CD4-positive, alpha-beta T cell treated with Interleukin-21 for 1 hour (primary cell): ENCODE data around the gene SLC25A47.
"Not testable (repeated sequence)": the region's sequence is repeated elsewhere in the genome, so short reads cannot be mapped to it uniquely, and the experiment has no call there.

ENCODE experiments used
- DNase-seq: peaks from one replicate; pipeline ENCODE4 v3.0.0-alpha.2; 2020

Gene SLC25A47

DNA sequence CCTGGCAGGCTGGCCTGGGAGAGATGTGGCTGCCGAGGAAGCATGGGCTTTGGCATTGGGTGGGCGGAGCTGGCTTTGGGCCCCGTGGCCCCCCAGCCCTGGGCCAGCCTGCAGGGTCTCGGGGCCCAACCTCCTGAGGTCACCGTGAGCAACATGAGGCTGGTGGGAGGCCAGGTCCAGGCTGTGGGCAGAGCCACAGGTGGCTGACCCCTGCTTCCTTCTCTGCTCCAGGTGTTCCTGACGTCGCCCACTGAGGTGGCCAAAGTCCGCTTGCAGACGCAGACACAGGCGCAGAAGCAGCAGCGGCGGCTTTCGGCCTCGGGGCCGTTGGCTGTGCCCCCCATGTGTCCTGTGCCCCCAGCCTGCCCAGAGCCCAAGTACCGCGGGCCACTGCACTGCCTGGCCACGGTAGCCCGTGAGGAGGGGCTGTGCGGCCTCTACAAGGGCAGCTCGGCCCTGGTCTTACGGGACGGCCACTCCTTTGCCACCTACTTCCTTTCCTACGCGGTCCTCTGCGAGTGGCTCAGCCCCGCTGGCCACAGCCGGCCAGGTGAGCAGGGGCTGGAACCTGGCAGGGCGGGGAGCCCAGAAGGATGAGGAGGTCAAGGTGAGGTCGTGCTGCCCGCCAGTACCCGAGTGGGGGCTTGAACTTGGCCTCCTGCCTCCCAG is 5.5 kb downstream of the SLC25A47 start:
- DNase-seq, result no peak

DNA sequence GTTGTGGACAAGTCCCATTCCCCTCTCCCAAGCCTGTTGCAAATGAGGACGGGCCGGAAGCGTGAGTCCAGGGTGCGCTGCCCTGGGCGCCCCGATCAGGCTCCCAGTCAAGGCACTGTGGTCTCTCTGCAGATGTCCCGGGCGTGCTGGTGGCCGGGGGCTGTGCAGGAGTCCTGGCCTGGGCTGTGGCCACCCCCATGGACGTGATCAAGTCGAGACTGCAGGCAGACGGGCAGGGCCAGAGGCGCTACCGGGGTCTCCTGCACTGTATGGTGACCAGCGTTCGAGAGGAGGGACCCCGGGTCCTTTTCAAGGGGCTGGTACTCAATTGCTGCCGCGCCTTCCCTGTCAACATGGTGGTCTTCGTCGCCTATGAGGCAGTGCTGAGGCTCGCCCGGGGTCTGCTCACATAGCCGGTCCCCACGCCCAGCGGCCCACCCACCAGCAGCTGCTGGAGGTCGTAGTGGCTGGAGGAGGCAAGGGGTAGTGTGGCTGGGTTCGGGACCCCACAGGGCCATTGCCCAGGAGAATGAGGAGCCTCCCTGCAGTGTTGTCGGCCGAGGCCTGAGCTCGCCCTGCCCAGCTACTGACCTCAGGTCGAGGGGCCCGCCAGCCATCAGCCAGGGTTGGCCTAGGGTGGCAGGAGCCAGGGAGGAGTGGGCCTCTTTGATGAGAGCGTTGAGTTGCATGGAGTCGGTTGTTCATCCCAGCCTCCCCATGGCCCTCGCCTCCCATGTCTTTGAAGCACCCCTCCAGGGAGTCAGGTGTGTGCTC is 6.3 kb downstream of the SLC25A47 start:
- DNase-seq, result no peak

DNA sequence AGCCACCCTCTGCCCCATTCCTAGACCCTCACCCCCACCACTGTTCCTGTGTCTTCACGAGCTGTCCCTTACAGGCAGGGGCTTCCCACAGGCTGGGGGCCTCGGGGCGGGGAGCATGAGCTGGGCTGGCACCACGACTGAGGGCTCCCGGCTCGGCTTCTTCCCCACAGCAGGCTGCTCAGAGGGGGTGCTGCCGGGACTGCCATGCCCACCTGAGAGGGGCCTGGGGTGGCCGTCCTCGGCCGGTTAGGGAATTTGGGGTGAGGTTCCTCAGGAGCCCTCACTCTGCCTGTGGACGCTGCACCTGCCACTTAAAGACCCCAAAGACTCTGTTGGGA is 6.8 kb downstream of the SLC25A47 start:
- DNase-seq, result no peak

DNA sequence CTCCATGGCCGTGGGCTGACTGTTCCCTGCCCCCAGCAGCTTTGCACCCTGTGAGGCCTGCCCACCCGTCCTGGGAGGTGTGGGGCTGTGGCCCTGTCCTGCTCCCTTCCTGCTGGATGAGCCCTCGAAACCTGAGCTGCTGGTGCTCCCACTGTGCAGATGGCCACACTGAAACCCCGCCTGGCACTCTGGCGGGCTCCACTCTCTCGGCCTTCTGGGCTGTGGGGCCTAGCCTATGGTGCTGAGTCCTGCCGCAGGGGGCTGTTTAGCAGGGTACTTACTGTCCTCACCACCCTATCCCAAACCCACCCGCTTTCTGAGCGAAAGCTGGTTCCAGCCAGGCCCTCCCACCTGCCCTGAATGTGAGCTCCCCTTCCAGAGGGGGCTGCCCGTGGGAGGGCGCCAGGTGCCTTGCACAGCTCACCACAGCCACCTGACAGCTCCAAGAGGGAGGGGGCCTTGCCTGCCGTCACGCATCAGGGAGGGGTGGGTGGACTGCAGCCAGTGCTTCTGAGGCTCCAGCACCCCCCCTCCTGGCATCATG is 7.3 kb downstream of the SLC25A47 start:
- DNase-seq, result no peak

DNA sequence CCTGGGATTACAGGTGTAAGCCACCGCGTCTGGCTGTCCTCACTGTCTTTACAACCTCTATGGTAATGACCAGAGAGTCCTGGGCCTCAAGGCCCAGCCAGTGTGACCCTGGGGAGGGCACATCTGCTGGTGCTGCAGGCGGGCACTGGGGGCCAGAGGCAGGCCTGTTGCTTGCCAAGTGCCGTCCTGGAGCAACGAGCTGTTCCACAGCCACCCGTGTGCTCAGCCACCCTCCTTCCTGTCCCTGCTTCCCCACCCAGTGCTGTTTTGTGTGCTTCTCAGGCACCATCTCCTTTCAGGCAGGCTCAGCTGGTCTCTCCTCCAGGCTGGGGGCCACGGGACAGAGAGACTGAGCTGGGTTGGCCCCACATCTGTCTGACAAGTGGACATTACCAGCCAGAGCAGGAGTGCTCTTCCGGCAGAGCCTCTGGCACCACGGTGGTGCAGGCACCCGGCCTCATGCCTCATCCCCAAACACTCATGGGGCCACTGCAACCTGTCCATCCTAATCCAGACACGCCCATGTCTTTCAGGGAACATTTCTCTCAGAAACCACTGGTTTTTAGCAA is 9.0 kb downstream of the SLC25A47 start:
- DNase-seq, result no peak

DNA sequence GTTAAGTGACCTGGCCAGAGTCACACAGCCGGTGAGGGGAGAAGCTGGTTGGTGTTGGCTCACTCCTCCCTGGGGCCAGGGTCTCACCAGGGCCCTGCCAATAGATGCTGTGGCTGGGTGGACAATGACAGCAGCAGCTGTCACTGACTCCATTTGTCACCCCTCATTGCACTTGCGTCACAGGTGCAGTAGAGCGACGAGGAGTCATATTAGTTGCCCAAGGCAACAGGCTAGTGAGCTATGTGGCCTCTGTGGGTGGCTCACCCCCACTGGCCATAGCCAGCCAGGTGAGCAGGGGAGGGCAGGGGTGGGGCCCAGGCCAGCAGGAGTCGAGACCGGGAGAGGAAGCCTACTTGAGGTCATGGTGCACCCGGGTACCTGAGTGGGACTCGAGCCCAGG is 9.7 kb downstream of the SLC25A47 start:
- no peak for DNase-seq

DNA sequence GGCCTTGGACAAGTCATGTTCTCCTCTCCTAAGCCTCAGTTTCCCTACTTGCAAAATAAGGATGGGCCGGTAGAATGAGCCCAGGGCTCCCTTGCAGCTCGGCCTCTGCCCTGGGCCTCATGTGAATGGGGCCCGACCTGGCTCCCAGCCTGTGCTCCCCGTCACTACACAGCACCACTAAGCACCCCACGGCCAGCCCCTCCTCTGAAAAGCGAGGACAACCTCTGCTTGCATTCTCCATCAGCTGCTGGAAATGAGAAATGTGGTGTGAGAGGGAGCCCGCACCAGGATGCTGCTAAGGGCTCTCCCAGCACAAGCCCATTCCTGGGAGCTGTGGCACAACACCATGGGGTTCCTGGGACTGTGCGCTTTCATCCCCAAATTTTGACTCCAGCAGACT is 10.2 kb downstream of the SLC25A47 start:
- no peak for DNase-seq

DNA sequence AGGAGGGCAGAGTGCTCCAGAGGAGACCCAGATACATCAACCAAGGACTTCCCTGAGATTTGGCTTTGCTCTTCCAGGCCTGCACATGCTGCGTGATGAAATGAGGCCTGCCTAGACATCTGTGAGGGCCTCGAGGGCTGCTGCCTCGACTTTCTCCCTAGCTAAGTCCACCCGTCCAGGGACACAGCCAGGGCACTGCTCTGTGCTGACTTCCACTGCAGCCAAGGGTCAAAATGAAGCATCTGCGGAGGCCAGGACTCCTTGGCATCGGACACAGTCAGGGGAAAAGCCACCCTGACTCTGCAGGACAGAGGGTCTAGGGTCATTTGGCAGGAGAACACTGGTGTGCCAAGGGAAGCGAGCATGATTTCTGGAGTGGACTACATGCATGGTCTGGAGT is 10.7 kb downstream of the SLC25A47 start:
- DNase-seq, result no peak

DNA sequence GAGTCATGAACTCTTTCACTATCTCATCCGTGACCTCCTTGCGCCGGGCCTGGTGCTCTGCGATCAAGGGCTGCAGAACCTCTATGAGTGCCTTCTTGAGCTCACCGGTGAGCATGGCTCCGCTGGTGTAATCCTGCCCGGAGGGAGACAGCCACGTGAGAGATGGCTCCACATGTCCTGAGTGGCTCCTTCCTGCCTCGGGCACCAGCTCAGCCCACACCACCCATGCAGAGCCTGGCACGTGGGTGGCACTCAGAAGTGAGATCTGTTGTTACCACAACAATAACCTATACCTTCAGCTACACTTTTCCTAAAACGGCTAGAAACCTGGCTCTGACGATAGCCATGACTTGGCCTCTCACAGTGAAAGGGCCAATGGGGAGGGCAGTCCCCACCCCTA is 11.8 kb downstream of the SLC25A47 start:
- no peak for DNase-seq

DNA sequence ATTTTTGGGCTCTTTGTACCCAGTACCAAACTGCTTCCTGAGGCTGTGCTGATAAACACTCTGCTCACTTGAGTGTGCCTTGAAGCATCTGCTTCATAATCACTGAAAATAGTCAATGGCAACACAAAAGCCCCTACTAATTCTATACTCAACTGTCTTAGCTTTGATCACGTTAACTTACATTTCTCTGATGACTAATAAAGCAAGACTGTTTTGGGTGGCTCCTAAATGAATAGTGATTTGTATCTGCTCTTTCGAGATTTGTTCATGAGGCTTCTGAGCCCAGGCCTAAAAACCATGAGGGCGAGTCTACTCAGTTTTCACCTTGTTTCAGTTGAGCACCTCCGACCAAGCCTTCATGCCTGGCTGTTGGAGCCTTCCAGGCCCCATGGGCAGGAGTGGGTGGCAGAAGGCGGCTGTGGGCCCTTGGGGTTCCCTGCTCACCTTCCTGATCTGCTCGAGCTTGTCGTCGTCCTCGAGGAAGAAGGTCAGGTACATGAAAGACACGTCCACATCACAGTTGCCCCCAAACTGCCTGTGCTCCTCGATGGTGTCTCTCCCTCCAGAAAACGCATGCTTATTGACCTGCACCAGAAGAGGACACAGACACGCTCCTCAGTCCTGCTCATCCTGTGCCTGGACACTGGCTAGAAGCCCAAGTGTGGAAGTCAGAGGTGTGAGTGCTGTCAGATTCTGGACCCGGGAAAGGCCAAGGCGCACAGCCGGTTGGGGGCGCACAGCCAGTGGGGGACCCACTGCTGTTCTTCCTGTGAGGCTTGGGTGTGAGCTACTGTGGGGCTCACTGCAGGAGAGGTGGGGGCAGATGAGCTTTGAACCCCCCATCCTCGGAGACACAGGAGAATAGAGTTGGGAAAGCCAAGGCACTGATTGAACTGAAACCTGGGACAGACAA is 13.7 kb downstream of the SLC25A47 start:
- DNase-seq, result no peak

DNA sequence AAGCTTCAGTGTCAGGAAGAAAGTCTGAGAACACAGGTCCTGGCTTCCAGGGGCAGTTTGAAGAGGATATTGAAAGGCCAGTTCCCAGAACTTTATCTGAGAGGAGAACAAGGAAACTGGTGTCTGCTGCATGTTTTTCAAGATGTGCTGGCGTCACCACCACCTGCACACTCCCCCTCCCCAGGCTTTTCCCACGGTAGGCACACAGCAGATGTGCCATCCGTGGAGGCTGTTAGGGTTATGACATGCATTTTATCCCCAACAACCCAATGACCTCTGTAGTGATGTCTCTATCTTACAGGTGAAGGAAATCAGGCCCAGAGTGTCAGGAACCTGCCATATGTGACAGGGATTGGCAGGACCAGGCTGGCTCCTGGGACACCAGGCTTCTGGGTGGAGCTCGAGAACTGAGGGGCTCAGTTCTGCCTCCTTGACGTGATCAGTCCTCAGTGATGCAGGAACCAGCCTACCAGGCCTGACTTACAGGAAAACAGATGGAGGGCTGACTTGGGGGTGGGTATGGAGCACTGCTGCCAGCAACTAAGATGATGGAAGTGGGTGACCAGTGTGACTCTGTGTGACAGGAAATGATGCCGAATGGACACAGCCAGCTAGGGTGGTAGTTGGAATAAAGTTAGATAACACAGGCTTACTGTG is 16.8 kb downstream of the SLC25A47 start:
- no peak for DNase-seq

DNA sequence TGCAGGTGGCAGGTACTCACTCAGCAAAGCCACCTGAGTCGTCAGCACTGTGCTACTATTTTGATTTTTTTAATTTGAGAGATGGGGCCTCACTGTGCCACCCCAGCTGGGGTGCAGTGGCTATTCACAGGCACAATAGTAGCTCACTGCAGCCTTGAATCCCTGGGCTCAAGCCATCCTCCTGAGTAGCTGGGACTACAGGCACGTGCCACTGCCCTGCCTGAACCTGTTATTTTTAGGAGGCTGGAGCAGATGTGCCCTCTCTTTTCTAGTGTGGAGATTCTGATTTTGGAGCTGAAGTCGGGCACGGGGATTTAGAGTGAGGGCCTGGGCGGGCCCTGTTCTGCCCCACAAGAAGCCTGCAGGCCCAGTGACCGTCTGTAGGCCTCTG is 17.3 kb downstream of the SLC25A47 start:
- no peak for DNase-seq

DNA sequence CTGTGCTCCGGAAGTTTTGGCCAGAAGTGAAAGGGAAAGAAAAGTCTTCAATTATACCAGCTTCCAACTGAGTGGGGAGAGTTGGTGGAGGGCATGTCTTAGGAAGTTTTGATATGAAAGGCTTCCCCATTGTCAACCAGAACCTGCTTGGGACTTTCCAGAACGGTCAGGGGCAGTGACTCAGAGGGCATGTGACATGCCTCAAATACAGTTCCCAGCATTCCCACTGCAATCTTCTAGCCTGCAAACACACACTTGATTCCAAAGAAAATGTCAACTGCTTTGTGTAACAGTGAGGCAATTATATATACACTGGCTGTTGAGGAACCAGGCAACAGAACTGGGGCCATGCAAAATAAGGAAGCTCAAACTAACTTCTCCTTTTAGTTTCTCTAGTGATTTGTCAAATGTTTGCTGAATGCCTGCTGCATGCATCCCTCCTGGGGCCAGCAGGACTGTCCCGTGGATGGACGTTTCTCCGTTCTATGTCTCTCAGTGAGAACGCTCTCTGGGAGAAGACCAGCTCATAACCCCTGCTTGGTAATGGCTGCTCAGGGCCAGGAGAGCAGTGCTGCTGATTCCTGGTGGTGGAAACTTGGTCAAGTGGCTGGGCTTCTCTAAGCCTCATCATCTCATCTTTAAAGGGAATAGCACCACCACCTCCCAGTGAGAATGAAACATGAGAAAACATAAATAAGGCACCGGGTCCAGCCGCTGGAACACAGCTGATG is 18.3 kb downstream of the SLC25A47 start:
- DNase-seq, result peak; percentile 17

DNA sequence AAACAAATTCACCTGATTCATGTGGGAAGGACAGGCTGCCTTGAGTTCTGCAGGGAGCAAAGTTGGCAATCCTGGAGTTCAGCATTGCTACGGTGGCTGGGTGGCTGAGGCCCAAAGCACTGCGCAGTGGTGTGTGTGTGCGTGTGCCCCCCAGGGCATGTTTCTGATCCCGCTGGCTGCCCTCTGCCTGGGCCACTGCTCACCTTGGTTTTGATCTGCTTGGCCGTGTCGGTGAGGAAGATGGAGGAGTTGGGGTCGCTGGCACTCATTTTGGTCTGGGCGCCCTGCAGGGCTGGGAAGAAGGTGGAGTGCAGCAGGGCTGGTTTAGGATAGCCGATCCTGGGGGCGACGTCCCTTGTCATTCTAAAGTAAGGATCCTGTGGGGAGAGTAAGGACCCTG is 19.1 kb downstream of the SLC25A47 start:
- no peak for DNase-seq

DNA sequence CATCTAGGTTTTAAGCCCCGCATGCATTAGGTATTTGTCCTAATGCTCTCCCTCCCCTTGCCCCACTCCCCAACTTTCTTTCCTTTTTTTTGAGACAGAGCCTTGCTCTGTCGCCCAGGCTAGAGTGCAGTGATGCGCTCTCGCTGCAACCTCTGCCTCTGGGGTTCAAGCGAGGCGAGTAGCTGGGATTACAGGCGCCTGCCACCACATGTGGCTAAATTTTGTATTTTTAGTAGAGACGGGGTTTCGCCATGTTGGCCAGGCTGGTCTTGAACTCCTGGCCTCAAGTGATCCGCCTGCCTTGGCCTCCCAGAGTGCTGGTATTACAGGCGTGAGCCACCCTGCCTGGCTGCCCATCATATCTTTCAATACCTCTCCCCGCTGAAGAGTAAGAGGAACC is 19.7 kb downstream of the SLC25A47 start:
- not testable (repeated sequence) for DNase-seq

DNA sequence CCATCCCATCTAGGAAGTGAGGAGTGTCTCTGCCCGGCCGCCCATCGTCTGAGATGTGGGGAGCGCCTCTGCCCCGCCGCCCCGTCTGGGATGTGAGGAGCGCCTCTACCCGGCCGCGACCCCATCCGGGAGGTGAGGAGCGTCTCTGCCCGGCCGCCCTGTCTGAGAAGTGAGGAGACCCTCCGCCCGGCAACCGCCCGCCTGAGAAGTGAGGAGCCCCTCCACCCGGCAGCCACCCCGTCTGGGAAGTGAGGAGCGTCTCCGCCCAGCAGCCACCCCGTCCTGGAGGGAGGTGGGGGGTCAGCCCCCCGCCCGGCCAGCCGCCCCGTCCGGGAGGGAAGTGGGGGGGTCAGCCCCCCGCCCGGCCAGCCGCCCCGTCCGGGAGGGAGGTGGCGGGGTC is 21.5 kb downstream of the SLC25A47 start:
- not testable (repeated sequence) for DNase-seq

DNA sequence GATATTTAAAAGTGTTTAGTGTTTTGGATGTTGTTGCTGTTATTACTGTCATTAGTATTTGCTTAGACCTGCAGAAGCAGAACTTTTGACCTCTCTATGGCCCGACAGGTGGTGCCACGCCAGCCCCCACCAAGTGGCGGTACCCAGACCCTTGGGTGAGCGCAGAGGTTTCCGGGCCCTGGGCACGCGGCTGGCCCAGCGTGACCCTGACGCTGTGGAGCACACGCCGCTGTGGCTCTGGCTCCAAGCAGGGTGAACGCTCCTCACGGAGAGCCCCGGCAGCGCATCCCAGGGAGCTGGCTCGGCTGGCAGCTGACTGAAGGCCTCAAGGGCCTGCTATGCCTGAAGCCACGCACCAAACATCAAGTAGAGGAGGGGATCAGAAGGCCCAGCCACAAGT is 22.6 kb downstream of the SLC25A47 start:
- no peak for DNase-seq

DNA sequence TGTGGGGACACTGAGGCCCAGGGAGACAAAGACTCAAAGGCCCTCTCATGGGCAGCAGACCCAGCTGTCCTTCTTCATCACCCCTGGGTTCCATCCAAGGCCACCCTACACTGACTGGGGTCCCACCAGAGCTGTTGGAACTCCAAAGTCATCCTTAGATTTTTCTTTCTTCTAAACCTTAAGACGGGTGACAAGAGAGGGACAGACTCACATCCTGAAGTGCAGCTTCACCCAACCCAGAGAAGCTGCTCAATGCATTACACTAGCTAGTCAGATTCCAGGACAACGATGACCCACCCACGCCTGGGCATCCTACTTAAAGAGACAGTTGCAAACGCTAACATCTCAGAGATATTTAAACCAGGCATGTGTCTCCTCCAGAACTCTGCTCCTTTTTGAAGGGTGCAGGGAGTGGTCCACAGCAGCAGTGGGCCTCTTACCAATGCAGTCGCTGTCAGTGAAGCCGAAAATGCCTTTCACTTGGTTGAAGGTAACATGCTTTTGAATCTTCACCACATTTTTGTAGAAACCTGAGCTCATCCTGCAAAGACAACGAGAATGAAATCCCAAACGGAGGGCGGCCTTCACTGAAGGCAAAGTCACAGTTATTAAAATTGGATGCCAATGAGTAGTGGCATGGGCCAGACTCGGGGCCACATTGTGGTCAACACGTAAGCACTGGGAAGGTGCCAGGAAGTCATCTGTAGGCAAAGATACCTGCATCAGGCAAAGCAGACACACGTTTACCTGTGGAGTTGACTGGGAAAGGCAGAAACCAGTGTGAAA is 23.4 kb downstream of the SLC25A47 start:
- DNase-seq, result no peak

DNA sequence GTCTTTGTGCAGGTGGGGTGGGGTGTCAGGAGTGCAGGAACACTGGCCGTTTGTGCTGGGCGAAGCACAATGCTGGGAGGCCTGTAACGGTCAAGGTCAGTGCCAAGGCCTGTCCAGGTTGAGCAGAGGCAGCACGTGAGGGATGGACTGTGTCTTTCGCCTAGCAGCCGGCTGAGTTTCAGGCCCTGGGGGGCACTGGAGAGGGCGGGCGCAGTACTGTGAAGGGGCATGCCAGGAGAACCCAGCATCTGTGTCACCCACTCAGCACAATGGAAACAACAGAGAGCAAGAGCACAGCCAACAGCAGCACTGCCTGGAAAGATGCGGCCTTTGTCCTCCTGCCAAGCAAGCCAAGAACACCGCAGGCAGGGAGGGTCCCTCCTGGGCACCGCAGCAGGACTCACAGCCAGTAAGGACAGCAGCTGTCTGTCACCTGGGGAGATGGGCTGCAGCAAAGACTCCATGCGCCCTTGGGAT is 25.2 kb downstream of the SLC25A47 start:
- no peak for DNase-seq

DNA sequence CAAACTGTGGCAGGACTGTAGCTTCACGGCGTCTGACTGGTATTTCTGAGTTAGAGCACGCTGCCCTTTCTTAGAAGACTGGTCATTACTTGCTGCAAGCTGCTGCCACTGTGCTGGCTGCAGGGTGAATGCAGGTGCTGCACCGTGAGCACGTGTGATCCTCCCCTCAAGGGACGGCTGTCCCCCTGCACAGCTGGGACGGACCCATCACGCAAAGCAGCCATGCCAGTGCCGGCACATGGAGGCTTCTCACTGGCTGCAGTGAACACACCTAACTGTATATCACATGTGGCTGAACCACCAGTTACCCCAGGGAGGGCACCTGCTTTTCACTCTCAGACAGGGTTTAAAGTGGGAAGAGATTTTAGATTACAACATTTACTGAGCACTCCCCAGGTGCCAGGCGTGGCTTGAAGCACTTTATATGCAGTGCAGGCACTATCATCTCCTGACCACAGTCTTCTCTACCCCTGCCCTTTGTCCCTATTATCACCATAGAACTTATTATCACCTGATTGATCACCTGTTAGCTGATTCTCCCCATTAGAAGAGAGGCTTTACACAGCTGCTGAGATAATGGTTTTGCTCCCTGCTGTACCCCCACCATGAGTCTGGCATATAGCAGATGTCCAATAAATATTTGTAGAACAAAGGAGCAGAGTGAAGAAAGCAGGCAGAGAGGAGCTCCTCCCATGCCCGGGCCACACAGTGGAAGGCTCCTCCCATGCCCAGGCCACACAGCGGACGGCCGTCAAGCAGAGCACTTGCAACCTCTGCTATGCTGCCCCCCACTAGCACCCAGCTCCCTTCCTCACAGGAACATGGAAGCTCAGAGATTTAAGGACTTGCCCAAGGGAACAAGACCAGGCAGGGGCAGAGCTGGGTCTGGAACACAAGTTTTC is 25.9 kb downstream of the SLC25A47 start:
- no peak for DNase-seq
